Liver (tissue), 9 donors: ENCODE results near the gene CDCA3. TPM values are rescaled to one million over a fixed set of nuclear protein-coding genes. Genes with fewer than 3 reads are reported as not detected.

ENCODE experiments used
- DNase-seq: peaks from one replicate; pipeline ENCODE4 v3.0.0-alpha.2; 2017; ENCODE audit warnings: low spot score
- H3K27ac ChIP-seq, 2 donors: one replicate each; pipeline ENCODE4 v1.7.0; 2013; ENCODE audit warnings: inconsistent platforms in 2 of 2, low read length in 2 of 2, control low read depth in 1 of 2, low read depth in 1 of 2, mild to moderate bottlenecking in 1 of 2
- H3K27me3 ChIP-seq, 4 donors: one replicate each; pipeline versions ENCODE4 v1.6.1 to v1.7.0; 2013; ENCODE audit warnings: low read length in 3 of 4, inconsistent platforms in 1 of 4, mild to moderate bottlenecking in 1 of 4, moderate library complexity in 1 of 4; ENCODE audit not compliant: control insufficient read depth in 4 of 4, insufficient read depth in 4 of 4
- H3K36me3 ChIP-seq, 4 donors: one replicate each; pipeline versions ENCODE4 v1.6.1 to v1.7.0; 2013; ENCODE audit warnings: low read length in 3 of 4, mild to moderate bottlenecking in 3 of 4, low read depth in 1 of 4, moderate library complexity in 1 of 4; ENCODE audit not compliant: control insufficient read depth in 4 of 4, insufficient read depth in 3 of 4
- H3K4me1 ChIP-seq, 4 donors: one replicate each; pipeline versions ENCODE4 v1.6.1 to v1.7.0; 2013; ENCODE audit warnings: low read length in 3 of 4, mild to moderate bottlenecking in 3 of 4, moderate library complexity in 1 of 4; ENCODE audit not compliant: control insufficient read depth in 4 of 4, insufficient read depth in 4 of 4
- H3K4me3 ChIP-seq, 3 donors: one replicate each; pipeline versions ENCODE4 v1.6.1 to v1.7.0; 2013; ENCODE audit warnings: low read length in 3 of 3, control low read depth in 1 of 3, low read depth in 1 of 3, mild to moderate bottlenecking in 1 of 3
- H3K9ac ChIP-seq, 2 donors: one replicate each; pipeline ENCODE4 v1.7.0; 2013; ENCODE audit warnings: low read length in 2 of 2, mild to moderate bottlenecking in 2 of 2, moderate library complexity in 2 of 2, control low read depth in 1 of 2, low read depth in 1 of 2
- H3K9me3 ChIP-seq, 4 donors: one replicate each; pipeline versions ENCODE4 v1.6.1 to v1.7.0; 2013; ENCODE audit warnings: low read length in 3 of 4; ENCODE audit not compliant: control insufficient read depth in 4 of 4
- CTCF ChIP-seq: fragments of 150-350 bp; IDR thresholded peaks from 2 replicates; pipeline ENCODE4 v1.5.1; 2017; ENCODE audit warnings: improper control_type of control experiment, low read depth, low read length; ENCODE audit not compliant: missing input control
- FOXA1 ChIP-seq: IDR thresholded peaks from 2 replicates; pipeline ENCODE4 v1.6.1; 2016; ENCODE audit warnings: antibody characterized with exemption
- HNF4A ChIP-seq, 2 donors: conservative IDR thresholded peaks; 2 replicates each; pipeline ENCODE4 v1.6.1; 2016; ENCODE audit warnings: antibody characterized with exemption in 2 of 2, mild to moderate bottlenecking in 2 of 2
- NR2F2 ChIP-seq: IDR thresholded peaks from 2 replicates; pipeline ENCODE4 v1.6.1; 2016; ENCODE audit warnings: antibody characterized with exemption
- RAD21 ChIP-seq, 2 donors: IDR thresholded peaks; 2 replicates each; pipeline ENCODE4 v1.6.1; 2016; ENCODE audit warnings: antibody characterized with exemption in 2 of 2, mild to moderate bottlenecking in 2 of 2
- REST ChIP-seq: IDR thresholded peaks from 2 replicates; pipeline ENCODE4 v1.6.1; 2016; ENCODE audit warnings: antibody characterized with exemption, mild to moderate bottlenecking
- RXRA ChIP-seq, 2 donors: IDR thresholded peaks; 2 replicates each; pipeline ENCODE4 v1.6.1; 2017 to 2018; ENCODE audit warnings: antibody characterized with exemption in 2 of 2, mild to moderate bottlenecking in 1 of 2
- SP1 ChIP-seq: IDR thresholded peaks from 2 replicates; pipeline ENCODE4 v1.6.1; 2018; ENCODE audit warnings: antibody characterized with exemption, mild to moderate bottlenecking
- TAF1 ChIP-seq: conservative IDR thresholded peaks from 2 replicates; pipeline ENCODE4 v1.6.1; 2016; ENCODE audit warnings: antibody characterized with exemption, mild to moderate bottlenecking
- WGBS: extraction: QIAGEN DNeasy Blood & Tissue Kit; methylation state at CpG from one replicate; pipeline ENCODE4 v1.1.7; 2013; 5-methylcytosine and 5-hydroxymethylcytosine counted together
- polyA plus RNA-seq, 2 donors: library from polyadenylated mRNA; stranded (reverse) in 1 of 2; unstranded in 1 of 2; fragments of 200-250 nt in 1 of 2; fragments of >200 nt in 1 of 2; fragmentation: Nextera tagmentation in 1 of 2; extraction: Ambion mirVana in 1 of 2; gene quantifications; one replicate each; pipeline versions ENCODE4 v1.2.1 to v1.2.3, GENCODE V29; 2013 to 2015
- total RNA-seq, 2 donors: library from RNA; depleted of rRNA; stranded (reverse); fragments of >200 nt; gene quantifications; one replicate each; pipeline ENCODE4 v1.2.3, GENCODE V29; 2014
- TF ChIP-seq, protein P1 (sequence below): IDR thresholded peaks from 2 replicates; pipeline ENCODE4 v1.6.1; 2016; ENCODE audit warnings: antibody characterized with exemption
- TF ChIP-seq, protein P2 (sequence below): IDR thresholded peaks from 2 replicates; pipeline ENCODE4 v1.6.1; 2016; ENCODE audit warnings: antibody characterized with exemption
- donor health status: healthy.
- donor health status: healthy.
- donor health status: healthy.
- donor health status: healthy.
- donor health status: healthy.

The CDCA3 gene
- total and polyA plus RNA-seq, 4 donors, result 0.25 to 26.0 (median 2.6) TPM

- no peak overlapping the region for H3K4me3 ChIP-seq
- H3K9ac ChIP-seq, result no peak overlapping the region
- H3K9me3 ChIP-seq, result no peaks in the 10 kb centered on the region
- no peak overlapping the region for H3K27ac ChIP-seq
- WGBS, result 97% methylated on average over 16 of the region's 16 CpGs
- H3K36me3 ChIP-seq, result peaks cover 8 to 56% (median 27%) of the 10 kb centered on the region in 4 donors
- TF ChIP-seq RXRA (IDR thresholded peaks at IDR 0.05), result no peak
- TF ChIP-seq REST, result no peak
- no peaks in the 10 kb centered on the region for H3K27me3 ChIP-seq
- DNase-seq, result no peak
- H3K4me1 ChIP-seq, result peaks cover 3 to 15% (median 14%) of the 10 kb centered on the region in 4 donors
Measured at GRCh38 chr12:6863586-6864321, 12.7 kb upstream of the CDCA3 start.

GRCh38 chr12:6863033-6863432, 11.9 kb upstream of the CDCA3 start:
- Histone ChIP-seq H3K4me3 (no peak overlapping the region), H3K9me3 (no peaks in the 10 kb centered on the region), H3K36me3 (peaks cover 12 to 63% (median 34%) of the 10 kb centered on the region in 4 donors), H3K9ac (no peak overlapping the region), H3K27me3 (no peaks in the 10 kb centered on the region), H3K27ac (no peak overlapping the region), H3K4me1 (peaks cover 3 to 8% (median 7%) of the 10 kb centered on the region in 4 donors)
- TF ChIP-seq NR2F2, result no peak
- TF ChIP-seq RAD21 (IDR thresholded peaks at IDR 0.05), result no peak
- TF ChIP-seq, protein P1, sequence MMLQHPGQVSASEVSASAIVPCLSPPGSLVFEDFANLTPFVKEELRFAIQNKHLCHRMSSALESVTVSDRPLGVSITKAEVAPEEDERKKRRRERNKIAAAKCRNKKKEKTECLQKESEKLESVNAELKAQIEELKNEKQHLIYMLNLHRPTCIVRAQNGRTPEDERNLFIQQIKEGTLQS, result no peak
- no peak for DNase-seq
- WGBS, result 94% methylated on average over 11 of the region's 11 CpGs

- Histone ChIP-seq H3K27ac (no peak overlapping the region), H3K9ac (no peak overlapping the region), H3K4me1 (peaks cover 0 to 1% (median under 1%) of the 10 kb centered on the region in 4 donors), H3K4me3 (no peak overlapping the region), H3K36me3 (peaks cover 12 to 79% (median 46%) of the 10 kb centered on the region in 4 donors), H3K27me3 (no peaks in the 10 kb centered on the region), H3K9me3 (no peaks in the 10 kb centered on the region)
- no peak for DNase-seq
- TF ChIP-seq, protein P1, result no peak
- TF ChIP-seq FOXA1 (no peak), CTCF (no peak), NR2F2 (no peak), SP1 (no peak), HNF4A (conservative IDR thresholded peaks at IDR 0.05) (no peak), TAF1 (no peak)
- TF ChIP-seq, protein P2, sequence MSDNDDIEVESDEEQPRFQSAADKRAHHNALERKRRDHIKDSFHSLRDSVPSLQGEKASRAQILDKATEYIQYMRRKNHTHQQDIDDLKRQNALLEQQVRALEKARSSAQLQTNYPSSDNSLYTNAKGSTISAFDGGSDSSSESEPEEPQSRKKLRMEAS, result no peak
- WGBS, result 91% methylated on average over 9 of the region's 9 CpGs
Measured at GRCh38 chr12:6861391-6861790, 10.3 kb upstream of the CDCA3 start.
